Activated CD4-positive, alpha-beta T cell treated with anti-CD3 and anti-CD28 coated beads for 48 hours (primary cell): ENCODE data around the gene IKZF2.
A peak's percentile ranks its signal among the peaks of the same experiment; 100 is the strongest.

Experiments
- DNase-seq: peaks from one replicate; pipeline ENCODE4 v3.0.0-alpha.2; 2020

IKZF2 gene

DNA sequence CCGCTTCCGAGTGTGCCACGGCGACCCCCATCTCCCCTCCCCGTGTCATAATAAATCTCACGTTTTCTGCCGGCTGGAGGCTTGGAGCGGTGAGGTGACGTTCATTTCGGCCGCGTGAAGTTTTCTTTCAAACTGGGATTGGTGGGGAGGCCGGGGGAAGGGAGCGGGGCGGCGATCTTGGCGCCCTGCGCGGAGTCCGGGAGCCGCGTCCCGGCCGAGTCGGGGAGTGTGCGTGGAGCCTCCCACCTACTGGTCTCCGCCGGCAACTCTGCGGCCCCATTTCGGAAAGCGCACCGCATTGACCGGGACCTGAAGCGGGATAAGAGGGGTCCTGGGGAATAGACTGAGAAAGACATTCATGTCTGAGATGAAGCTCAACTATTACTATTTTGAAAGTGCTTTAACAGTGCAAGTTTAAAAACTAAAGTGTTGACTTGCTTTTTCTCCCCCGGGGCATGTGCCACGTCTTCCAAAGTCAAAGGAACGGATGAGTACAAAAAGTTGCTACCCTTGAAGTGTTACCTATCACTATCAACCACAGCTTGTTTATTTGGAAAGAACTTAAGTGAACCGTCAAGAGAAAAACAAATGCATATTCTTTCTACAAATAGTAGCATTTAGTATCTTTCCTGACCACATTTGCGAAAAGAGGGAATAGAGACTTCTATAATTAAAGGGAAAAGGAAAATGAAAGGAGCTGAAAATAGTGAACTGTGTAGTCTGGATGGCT lies 818 bp upstream of the IKZF2 start:
- DNase-seq: peak; percentile 30

DNA sequence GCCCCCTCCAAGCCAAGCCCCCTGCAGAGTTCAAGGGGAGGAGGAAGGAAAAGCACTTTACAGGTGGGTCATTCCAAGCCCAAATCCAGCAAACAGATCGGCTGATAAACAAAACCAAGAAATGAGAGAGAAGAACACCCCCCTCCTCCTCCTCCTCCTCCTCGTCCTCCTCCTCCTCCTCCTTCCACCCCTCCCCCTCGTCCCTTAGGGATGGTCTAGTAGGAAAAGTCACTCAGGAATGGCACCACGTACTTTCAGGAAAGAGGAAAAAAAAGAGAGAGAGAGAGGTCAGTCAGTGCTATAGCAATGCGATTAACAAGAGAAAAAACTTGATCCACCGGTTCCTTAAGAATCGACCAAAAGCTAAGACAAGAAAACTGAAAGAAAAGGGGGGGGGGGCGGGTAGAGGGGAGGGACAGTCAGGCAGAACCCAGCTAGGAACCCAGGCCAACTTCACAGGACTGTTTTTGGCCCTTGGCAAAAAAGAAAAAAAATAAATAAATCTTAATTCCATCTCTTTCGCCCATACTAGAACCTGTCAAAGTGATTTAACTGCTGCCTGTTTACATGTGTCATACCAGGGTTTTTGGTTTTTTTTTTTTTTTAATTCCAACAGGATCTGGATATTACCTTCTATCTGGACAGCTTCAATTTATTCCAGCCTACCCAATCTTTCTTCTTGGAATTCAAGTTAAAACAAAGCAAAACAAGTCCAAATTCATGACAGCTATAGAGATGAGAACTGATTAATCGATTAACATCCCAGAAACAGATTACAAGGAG lies 906 bp downstream of the IKZF2 start:
- DNase-seq: no peak

DNA sequence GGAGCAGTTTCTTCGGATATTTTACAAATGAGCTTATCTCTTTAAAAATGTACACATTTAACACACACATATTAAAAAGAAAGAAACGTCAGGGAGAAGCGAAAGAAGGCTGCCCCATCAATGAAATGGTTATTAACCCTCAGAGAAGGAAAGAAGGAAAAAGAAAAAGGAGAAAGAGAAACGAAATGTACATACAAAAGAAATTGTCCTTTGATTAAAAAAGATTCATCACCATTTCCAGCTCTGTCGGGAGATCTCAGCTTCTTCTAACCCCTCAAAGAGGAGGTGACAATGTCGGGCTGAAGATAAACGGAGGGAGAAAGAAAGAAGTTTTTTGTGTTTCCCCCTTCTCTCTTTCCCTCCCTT lies 1.5 kb downstream of the IKZF2 start:
- DNase-seq: no peak

DNA sequence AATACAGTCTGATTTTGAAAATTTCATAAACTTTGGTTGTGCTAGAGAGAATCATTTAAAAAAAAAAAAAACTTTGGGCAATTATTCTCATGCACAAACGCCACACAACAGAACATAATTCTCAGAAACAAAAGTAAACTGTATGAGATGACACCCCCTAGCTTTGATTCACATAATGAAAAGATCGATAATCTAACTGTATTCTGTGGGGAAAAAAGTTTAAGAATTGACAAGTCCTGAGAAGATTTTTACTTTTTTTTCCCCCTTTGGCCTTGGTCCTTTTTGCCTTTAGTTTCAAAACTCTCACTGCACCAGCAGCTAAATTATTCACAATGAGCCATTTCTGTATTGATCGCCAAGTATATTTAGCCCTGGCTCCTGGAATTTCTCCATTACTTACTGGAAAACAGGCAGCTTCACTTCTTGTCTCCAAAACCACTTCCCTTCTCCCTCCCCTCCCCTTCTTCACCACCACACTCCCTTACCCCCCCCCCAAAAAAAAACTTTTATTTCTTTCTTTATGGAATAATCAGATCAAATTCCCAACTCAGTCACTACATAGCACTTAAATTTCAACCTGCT lies 2.0 kb downstream of the IKZF2 start:
- DNase-seq: no peak

DNA sequence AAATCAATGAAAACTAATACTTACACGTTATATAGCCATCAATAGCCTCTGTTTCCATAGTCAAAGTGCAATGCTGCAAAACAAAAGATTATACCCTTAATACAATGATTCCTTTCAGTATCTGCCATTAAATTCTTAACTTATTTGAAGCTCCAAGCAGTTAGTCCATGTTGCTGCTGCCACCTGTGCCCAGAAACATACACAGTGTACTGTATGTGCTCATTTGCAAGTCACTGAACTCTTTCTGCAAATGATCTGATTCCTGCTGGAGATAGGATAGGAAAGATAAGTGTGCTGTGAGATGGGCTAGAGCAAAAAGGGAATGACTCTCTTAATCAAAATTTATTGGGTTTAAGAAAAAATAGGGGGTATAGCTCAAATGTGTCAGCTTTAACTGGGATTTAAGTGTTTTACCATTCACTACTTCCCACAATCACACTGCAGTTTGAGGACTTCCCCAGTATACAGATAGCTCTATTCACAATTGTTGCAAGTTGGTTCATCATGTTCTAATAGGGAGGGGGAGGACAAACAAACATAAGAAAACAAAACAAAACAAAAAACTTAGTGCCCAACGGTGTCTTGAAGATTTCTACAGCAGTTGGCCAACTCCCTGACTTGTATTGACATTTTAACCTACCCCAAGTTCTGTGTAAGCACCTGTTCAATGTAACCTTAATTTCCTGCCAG lies 2.7 kb downstream of the IKZF2 start:
- no peak for DNase-seq

DNA sequence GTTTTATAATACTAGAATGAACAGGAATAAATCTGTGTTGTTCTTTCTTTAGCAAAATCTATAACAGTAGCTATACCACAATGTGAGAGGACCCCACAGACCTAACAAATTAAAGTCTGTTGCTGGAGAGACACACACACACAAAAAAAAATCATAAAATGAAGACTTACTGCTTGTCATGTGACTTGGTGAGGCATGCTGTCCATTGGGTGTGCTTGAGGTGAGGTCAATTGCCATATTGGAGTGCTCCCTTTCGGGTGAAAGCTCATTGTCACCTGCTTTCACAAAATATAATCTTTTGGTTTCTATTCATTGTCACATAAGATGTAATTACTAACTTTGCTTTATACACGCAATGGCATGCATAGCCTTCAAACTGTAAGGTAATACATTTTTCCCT lies 3.9 kb downstream of the IKZF2 start:
- DNase-seq: no peak

DNA sequence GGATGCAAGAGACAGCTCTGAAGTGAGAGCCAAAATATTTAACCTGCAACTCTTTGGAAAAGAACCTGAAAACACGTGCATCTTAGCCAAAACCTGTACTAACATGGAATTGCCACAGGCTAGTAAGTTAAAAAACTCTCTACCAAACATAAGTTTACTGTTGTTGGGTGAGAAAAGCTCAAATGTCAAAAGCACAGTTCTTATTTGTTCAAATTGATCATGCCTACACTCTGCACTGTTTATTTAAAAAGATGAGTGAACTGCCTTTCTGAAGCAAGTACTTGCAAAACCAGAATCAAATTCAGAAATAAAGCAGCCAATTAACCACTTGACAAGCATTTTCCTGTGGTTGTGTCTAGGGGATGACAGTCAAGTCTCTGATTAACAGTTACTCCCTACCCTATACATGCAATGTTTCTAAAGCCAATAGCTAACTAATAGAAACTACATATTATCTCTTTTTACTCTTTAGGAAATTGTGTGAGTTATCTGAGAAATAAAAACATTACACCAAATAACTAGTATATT lies 5.6 kb downstream of the IKZF2 start:
- DNase-seq: no peak

DNA sequence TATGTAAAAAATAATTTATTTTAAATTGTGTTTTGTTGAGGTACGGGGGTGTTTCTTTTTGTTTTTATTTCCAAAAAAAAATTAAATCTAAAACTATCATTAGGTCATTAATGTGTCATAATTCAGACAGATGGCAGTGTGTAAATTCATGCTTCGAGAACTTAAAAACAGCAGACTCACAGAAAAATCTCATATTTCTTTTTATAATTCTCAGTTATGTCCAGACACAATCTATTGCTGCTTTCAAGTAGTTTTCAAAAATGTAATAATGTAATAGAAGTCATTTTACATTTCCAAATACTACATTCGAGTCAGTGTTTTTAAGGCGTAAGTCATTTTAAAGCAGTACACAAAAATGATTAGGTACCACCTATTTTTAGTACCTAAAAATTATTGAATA lies 14.3 kb downstream of the IKZF2 start:
- DNase-seq: no peak

DNA sequence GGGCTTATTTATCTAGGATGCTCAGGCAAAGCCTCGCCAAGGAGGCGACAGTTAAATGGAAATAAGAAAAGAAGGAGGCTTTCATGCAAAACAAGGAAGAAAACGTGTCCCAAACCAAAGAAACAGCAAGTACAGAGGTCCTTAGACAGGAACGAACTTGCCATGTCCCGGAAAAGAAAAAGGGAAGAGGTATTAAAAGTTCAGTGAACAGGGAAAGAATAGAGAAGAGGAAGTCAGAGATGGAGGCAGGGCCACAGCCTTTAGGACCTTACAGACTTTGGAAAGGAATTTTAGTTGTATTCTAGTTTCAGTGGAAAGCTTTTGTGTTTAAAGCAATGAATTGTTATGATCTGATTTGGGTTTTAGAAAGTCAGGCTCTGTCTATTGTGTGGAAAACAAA lies 22.1 kb downstream of the IKZF2 start:
- DNase-seq: no peak

DNA sequence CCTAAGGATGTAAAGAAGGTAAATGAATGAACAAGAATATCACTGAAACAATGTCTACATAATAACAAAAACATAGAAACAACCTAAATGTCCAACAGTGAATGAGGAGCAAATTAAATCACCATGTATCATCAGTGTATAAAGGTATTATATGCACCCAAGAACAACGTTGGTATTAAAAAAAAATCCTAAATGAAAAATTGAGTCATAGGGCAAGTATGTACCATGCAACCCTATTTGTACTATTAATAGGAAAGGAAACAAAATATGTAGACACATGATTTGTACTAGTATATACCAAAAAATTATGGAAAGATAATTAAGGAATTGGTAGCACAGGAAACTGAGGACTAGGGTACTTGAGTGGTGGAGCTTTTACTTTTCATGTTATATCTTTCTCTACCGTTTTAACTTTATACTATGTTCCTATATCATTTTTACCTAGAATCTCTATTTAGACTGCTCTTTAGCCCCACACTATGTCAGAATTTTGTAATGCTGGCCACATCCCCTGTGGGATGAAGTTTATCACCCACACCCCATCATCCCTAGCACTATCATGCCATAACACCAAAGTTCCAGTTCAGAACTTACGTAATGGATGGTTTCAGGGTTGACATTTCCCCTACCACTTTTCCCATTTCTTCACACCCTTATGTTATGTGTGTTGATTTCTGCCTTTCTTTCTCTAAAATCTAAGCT lies 25.6 kb downstream of the IKZF2 start:
- DNase-seq: no peak

DNA sequence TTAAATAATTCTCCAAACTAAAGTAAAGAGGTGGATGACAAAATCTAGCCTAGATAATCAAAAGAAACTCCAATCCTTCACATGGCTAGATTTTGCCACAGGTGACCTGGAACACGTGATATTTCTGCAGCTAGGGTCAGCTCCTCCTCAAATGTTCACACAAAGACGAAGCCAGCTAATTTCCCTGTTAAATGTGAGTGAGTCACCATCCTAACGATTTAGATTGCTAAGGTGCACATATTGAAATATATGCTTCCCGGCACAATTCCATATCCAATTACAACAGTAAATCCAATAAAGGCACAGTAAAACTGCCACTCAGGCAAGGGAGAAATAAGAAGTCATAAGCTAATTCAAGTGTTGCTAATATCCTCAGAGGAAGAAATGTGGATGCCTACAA lies 28.7 kb downstream of the IKZF2 start:
- DNase-seq: no peak

DNA sequence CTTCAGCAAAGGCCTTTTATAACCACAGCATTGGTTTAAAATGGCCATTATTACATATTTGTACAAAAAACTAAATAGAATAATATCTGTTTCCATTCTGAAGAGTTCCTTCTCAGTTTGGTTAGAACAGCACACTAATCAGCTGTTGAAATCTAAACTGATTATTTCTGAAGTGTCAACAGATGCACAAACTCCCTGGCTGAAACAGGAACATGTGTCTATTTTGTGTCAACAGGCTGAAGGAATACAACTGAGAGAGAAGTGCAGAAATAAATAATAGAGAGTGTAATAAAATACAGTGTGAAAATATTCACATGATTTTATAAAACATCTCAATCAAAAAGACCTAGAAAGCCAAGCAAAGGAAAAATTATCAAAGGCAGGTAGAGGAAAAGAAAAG lies 29.7 kb downstream of the IKZF2 start:
- no peak for DNase-seq

DNA sequence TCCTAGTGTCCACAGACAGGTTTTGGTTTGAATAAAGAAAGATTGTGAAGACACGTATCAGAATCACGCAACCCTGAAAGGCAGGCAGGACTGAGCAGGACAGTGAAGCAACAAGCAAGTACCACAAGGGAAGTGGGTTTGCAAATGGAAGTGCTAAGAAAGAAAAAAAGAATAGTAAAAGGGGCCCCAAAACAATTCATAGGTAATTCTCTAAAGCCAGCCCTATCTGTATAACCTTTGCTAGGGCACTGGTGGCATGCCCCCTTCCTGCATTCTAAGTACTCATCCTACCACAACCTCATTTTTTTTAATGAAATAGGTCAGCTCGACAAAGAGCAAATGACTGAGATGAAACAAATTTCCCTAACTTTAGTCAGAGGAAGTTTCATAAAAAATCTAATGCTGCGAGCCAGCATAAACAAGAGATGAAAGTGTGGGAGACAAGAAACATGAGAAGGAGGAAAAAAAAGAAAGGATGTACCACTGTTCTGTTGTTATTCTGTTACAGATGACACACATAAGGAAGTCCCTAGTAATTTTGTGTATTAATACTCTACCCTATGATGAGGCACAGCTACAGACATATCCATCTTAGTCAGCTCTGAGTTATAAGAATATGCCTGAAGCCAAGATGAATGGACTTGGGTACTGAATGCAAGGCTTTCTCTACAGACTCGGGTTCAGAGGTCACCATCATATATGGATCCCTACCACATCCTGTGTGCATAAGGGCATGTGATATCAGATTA lies 32.2 kb downstream of the IKZF2 start:
- DNase-seq: peak; percentile 23

DNA sequence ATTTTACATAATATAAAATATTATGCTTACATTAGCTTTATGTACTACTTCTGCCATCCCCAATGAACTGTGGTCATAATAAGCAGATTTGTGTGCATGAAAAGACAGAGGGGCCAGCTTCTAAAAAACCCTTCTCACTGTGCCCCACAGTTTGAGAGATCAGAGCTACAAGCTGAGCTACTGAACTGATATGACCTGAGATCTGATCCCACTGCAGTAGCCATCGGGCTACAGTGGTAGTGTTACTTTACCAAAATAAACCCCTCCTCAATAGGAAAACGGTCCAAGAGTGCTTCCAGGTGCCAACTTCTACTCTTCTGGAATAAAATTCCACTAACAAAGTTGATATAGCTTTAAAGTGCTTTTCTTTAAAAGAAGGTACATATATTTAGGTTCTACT lies 43.1 kb downstream of the IKZF2 start:
- no peak for DNase-seq

DNA sequence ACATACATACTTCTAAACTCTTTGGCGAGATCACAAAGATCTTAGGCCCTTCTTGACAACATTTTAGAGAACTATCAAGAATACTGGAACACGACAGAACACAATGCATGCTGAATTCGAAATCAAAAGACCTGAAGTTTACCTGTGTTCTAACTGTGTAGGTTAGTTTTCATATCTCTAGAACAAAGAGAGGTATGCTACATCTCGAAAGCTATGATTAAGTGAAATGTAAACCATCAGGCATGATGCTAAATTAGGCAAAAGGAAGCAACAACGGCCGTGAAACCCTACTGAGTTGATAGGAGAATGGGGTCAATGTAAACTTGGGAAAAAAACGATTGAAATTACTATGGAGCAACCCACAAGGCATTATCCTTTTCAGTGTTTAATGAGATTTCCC lies 43.7 kb downstream of the IKZF2 start:
- DNase-seq: no peak

DNA sequence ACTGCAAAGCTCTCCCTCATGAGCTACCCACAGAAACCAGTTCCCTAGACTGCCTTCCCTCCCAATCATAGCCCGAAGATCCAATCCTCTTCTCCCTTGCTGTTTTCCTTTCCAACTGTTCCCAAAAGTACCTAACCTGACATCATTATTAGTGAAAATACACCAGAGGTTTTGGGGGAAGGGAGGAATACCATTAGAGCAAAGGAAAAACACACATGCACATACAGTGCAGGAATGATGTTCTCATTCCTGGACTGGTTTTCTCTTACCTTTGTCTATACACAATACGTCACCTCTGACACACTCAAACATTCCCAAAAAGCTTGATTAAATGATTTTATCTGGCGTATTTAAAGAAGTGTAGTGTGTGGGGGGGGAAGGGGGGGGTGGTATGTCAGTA lies 46.2 kb downstream of the IKZF2 start:
- no peak for DNase-seq

DNA sequence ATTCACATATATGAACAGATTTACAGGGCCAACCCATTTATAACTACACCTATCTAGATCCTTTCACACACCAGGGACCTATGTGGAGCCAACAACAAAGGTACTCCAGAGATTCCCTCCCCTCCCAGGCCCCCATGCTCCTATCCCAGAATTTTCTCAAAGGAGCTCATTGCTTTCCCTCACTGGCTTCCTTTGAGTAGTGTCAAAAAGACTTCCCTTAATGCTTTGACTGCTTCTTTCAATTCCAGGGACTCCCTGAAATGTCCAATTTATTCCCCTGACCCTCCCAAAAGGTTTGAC lies 46.6 kb downstream of the IKZF2 start:
- DNase-seq: no peak

DNA sequence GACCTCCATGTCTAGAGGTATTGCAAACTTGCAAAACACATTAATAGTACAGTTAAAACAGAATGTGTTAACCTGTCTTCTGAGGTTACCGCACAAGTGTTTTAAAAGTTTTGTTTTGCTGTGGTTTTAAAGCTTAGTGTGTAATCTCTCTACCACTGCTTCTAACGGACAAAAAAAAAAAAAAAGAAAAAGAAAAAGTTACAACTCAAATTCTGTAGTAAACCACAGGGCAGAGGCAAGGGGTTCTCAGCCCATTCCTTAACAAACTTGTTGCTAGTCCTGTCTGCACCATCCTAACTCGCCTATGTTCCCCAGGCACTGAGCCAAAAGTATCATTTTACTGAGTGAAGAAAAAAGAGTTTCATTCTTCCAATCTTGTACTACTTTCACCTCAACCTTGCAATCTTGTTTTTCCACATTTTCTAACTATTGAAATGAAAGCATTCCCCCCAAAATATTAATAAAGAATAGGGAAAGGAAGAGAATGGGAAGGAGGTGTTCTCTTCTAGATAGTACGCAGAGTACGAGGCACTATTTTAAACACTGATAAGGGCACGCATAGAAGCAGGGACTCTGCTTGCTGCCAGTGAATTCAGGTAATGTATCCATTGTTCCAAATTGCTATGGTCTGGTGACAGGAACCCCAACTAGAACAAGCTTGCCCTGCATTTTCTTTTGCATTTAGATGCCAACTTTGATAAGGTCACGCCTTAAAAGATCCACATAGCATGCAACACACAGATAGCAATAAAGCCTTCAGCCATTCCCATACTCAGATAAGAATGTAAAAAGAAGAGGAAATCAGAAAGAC lies 47.1 kb downstream of the IKZF2 start:
- DNase-seq: no peak

DNA sequence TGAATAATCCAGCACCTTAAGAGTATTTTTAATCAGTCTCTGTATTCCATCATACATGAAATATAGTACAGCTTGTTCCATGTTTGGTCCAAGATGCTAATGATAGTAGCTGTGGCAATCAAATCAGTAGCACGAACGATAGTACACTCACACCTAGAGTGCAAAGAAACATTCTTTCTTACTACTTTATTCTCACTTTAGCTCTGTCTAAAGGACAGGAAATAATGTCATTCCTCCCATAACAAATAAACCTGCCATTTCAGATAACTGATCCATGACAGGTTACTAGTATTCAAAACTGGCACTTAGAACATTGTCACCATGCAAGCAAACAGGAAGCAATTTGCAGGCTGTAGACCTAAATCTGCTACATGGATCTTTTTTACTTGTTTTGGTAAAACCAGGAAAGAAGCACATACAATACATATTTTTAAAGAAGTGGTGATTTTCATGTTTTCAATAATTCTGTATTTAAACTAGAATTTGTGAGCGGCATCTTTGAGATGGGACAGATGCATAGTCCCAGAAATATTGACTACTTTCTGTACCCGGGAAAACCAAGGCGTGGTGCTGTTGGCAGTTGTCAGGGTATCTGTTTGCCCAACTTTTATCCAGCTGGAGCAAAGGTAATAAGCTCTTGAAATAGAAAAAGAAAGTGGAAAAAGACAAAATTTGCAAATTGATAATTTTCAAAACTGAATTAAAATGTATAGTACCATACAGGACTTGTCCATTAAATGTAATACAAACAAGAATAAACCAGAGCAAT lies 49.5 kb downstream of the IKZF2 start:
- no peak for DNase-seq

DNA sequence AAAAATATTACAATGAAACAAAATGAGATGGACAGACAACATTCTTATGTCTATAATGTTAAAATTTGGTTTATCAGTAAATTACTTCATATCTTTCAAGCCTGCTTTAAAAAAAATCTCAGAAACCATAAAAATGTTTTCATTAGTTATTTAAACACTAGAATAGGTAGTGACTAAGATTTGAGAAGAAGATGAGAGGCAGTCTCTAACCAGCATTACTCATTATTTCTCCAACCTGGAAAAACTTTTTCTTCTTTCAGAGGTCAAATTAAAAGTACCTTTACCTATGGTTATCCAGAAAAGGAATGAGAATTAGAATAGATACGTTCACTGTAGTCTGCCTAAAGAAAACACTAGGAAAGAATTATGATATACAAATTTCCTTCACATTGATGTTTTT lies 50.3 kb downstream of the IKZF2 start:
- no peak for DNase-seq

DNA sequence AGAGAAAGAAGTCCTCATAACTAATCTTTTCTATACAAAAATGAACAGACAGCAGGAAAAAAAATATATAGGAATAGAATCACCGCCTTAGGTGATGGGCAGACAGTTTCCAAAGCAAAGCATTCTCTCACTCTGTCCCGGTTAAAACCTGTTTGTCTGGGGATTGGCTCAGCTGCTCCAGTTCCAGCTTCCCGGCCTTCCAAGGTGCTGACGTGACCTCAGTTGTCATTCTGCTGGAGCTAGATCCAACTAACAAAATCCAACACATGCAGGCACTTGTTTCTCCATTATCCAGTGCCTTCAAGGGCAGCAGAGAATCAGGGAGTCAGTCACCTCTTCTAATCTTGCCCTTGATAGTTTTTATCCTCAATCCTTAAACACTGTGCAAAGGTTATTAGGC lies 52.8 kb downstream of the IKZF2 start:
- no peak for DNase-seq
